ENCODE measurements around the gene TEAD1.

DNA sequence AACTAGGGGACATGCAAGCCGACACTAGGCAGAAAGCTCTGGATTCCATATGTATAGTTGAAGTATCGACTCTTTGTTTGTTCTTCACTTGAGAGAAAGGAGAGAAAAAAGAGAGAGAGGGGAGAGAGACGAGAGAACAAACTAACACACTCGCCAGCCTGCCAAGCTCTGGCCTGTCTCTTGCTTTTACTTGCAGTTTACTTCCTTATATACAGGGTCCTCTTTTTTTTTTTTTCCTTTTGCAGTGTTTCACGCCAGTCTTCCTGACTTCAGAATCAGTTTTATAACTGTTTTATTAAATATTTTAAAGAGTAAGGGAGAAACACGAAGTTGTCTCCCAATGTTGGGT lies 19.9 kb downstream of the TEAD1 start:
- TF ChIP-seq TAF1 (IDR thresholded peaks at IDR 0.05; ENCODE audit: borderline replicate concordance, low read depth, low read length) (no peak), HDAC6 (IDR thresholded peaks at IDR 0.05; ENCODE audit: unreplicated experiment) (no peak), SIX5 (IDR thresholded peaks at IDR 0.05; ENCODE audit: low read depth, low read length, severe bottlenecking) (no peak), CREM (IDR thresholded peaks at IDR 0.05; ENCODE audit: low read depth) (no peak), NFIC (IDR thresholded peaks at IDR 0.05; ENCODE audit: low read depth, low read length) (no peak), IKZF1 (conservative IDR thresholded peaks at IDR 0.05) (no peak), NRF1 (conservative IDR thresholded peaks at IDR 0.05; ENCODE audit: low read depth, low read length) (no peak), JUNB (IDR thresholded peaks at IDR 0.05) (no peak), BHLHE40 (IDR thresholded peaks at IDR 0.05; ENCODE audit: borderline replicate concordance in 1 of 2, low read depth in 2 of 2, low read length in 1 of 2) (no peak), CREB1 (IDR thresholded peaks at IDR 0.05; ENCODE audit: low read depth) (no peak)
- TF ChIP-seq, protein P1, sequence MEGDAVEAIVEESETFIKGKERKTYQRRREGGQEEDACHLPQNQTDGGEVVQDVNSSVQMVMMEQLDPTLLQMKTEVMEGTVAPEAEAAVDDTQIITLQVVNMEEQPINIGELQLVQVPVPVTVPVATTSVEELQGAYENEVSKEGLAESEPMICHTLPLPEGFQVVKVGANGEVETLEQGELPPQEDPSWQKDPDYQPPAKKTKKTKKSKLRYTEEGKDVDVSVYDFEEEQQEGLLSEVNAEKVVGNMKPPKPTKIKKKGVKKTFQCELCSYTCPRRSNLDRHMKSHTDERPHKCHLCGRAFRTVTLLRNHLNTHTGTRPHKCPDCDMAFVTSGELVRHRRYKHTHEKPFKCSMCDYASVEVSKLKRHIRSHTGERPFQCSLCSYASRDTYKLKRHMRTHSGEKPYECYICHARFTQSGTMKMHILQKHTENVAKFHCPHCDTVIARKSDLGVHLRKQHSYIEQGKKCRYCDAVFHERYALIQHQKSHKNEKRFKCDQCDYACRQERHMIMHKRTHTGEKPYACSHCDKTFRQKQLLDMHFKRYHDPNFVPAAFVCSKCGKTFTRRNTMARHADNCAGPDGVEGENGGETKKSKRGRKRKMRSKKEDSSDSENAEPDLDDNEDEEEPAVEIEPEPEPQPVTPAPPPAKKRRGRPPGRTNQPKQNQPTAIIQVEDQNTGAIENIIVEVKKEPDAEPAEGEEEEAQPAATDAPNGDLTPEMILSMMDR (IDR thresholded peaks at IDR 0.05 in 2 of 3, conservative IDR thresholded peaks at IDR 0.05 in 1 of 3; ENCODE audit: control insufficient read depth in 2 of 3, extremely low read depth in 1 of 3, insufficient read depth in 1 of 3, low read depth in 3 of 3, low read length in 3 of 3): no peak
- TF ChIP-seq, protein P2, sequence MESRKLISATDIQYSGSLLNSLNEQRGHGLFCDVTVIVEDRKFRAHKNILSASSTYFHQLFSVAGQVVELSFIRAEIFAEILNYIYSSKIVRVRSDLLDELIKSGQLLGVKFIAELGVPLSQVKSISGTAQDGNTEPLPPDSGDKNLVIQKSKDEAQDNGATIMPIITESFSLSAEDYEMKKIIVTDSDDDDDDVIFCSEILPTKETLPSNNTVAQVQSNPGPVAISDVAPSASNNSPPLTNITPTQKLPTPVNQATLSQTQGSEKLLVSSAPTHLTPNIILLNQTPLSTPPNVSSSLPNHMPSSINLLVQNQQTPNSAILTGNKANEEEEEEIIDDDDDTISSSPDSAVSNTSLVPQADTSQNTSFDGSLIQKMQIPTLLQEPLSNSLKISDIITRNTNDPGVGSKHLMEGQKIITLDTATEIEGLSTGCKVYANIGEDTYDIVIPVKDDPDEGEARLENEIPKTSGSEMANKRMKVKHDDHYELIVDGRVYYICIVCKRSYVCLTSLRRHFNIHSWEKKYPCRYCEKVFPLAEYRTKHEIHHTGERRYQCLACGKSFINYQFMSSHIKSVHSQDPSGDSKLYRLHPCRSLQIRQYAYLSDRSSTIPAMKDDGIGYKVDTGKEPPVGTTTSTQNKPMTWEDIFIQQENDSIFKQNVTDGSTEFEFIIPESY (IDR thresholded peaks at IDR 0.05): no peak
